HepG2 (cell line): ENCODE results near the gene SALL4. TPM values are rescaled to one million over a fixed set of nuclear protein-coding genes. Genes with fewer than 3 reads are reported as not detected.
"Not testable (repeated sequence)": the region's sequence is repeated elsewhere in the genome, so short reads cannot be mapped to it uniquely, and the experiment has no call there.

ENCODE experiments used
- ATAC-seq: fragments of 200-7000 bp; cut with Tn5 transposase; 3 replicates; pipeline ENCODE4 v1.9.1; 2020; ENCODE audit warnings: mild to moderate bottlenecking, moderate library complexity
- BruUV-seq: library from RNA; stranded (reverse); fragments of 400-500 nt; replicated peaks from 2 replicates; lab custom pipeline; 2021; lab: Mats Ljungman, UMichigan
- CTCF ChIA-PET: fragments of 300-600 bp; formaldehyde crosslinking; extraction: SDS; loops from one replicate; lab custom pipeline; 2021; ENCODE audit warnings: low total read pairs, inconsistent platforms, low intra/inter-chr PET ratio; lab: Yijun Ruan, JAX
- POLR2A ChIA-PET: fragments of 350-600 bp; sonication (Branson Sonifier 250); formaldehyde crosslinking; loops from one replicate; lab custom pipeline; 2020; ENCODE audit warnings: antibody characterized with exemption, inconsistent platforms; lab: Yijun Ruan, JAX
- DNase-seq: peaks from one replicate; pipeline ENCODE4 v3.0.0-alpha.2; 2015; ENCODE audit warnings: low spot score
- FAIRE-seq: peaks from 3 replicates; lab custom pipeline; 2011; peaks lifted over from hg19 to GRCh38; lab: Jason Lieb, UNC
- H2AFZ ChIP-seq: one replicate; pipeline ENCODE4 v1.6.1; 2011; ENCODE audit warnings: low read length, inconsistent platforms
- H3K27ac ChIP-seq: fragments of 300-600 bp; 3 replicates; pipeline ENCODE4 v1.8.0; 2011; ENCODE audit warnings: mixed run types, mild to moderate bottlenecking, mixed read lengths, low read length, inconsistent platforms; ENCODE audit not compliant: insufficient read depth; ENCODE audit errors: extremely low read length
- H3K27me3 ChIP-seq, 2 experiments: fragments of 200-600 bp in 1 of 2; 2 replicates in 1 of 2; 3 replicates in 1 of 2; pipeline versions ENCODE4 v1.6.0 to v1.8.0; 2011; ENCODE audit warnings: low read length in 2 of 2, mild to moderate bottlenecking in 2 of 2, moderate library complexity in 2 of 2, inconsistent platforms in 1 of 2; ENCODE audit not compliant: insufficient read depth in 2 of 2, control insufficient read depth in 1 of 2
- H3K36me3 ChIP-seq, 2 experiments: fragments of 200-600 bp in 1 of 2; replicated peaks in 1 of 2; 2 replicates in 1 of 2; 3 replicates in 1 of 2; pipeline versions ENCODE4 v1.5.1 to v1.8.0; 2011; ENCODE audit warnings: low read length in 2 of 2, inconsistent platforms in 1 of 2; ENCODE audit not compliant: insufficient read depth in 2 of 2, control insufficient read depth in 1 of 2
- H3K4me1 ChIP-seq: 2 replicates; pipeline ENCODE4 v1.5.1; 2012; ENCODE audit warnings: low read length, inconsistent platforms; ENCODE audit not compliant: insufficient read depth
- H3K4me2 ChIP-seq: 2 replicates; pipeline ENCODE4 v1.6.0; 2011; ENCODE audit warnings: low read depth, low read length, inconsistent platforms
- H3K4me3 ChIP-seq, 3 experiments: fragments of 200-600 bp in 1 of 3; sonication (generic), shearing (Covaris generic) in 1 of 3; replicated peaks in 1 of 3; 2 replicates each; pipeline ENCODE4 v1.5.1; 2011 to 2016; ENCODE audit warnings: low read length in 3 of 3, inconsistent platforms in 2 of 3, low read depth in 2 of 3, mild to moderate bottlenecking in 2 of 3, control low read depth in 1 of 3, mixed read lengths in 1 of 3; ENCODE audit not compliant: insufficient read depth in 1 of 3
- H3K79me2 ChIP-seq: one replicate; pipeline ENCODE4 v1.6.1; 2011; ENCODE audit warnings: low read length, inconsistent platforms; ENCODE audit not compliant: insufficient read depth
- H3K9ac ChIP-seq: 2 replicates; pipeline ENCODE4 v1.6.0; 2011; ENCODE audit warnings: mild to moderate bottlenecking, low read depth, low read length, inconsistent platforms; ENCODE audit not compliant: insufficient read depth
- H3K9me3 ChIP-seq: 2 replicates; pipeline ENCODE4 v1.5.1; 2012; ENCODE audit warnings: mild to moderate bottlenecking, low read length
- H4K20me1 ChIP-seq: 2 replicates; pipeline ENCODE4 v1.6.0; 2011; ENCODE audit warnings: inconsistent platforms, mild to moderate bottlenecking, low read length, moderate library complexity; ENCODE audit not compliant: insufficient read depth
- FOXP1 ChIP-seq, 2 experiments: fragments of 450-650 bp in 1 of 2; IDR thresholded peaks; 2 replicates each; pipeline ENCODE4 v1.6.1; 2017 to 2018; ENCODE audit warnings: antibody characterized with exemption in 1 of 2
- ZNF280D ChIP-seq: sonication (generic); formaldehyde crosslinking; IDR thresholded peaks from 2 replicates; pipeline ENCODE4 v1.5.1; 2020; ENCODE audit warnings: mild to moderate bottlenecking, missing genetic modification reagents
- ZNF543 ChIP-seq: sonication (generic); formaldehyde crosslinking; IDR thresholded peaks from 2 replicates; pipeline ENCODE4 v1.4.0; 2020; ENCODE audit warnings: mild to moderate bottlenecking, missing genetic modification reagents
- WGBS: methylation state at CpG from one replicate; pipeline ENCODE4 v1.1.6; 2017; ENCODE audit warnings: low lambda C conversion rate; 5-methylcytosine and 5-hydroxymethylcytosine counted together
- in situ Hi-C: cut with HindIII; loops from 2 replicates; pipeline ENCODE4 v1.10.0; 2017; ENCODE audit warnings: low pct_unique_long_range_greater_than_20kb; ENCODE audit not compliant: extremely low pct_ligation_motif_present
- intact Hi-C: fragments of 100-400 bp; cut with micrococcal nuclease; formaldehyde crosslinking; loops from one replicate; pipeline ENCODE4 v1.10.0; 2022; ENCODE audit not compliant: unreplicated experiment
- polyA plus RNA-seq, 8 experiments: library from polyadenylated mRNA; depleted of rRNA in 3 of 8; stranded (reverse) in 7 of 8; unstranded in 1 of 8; fragments of >200 nt; fragmentation: Illumina TruSeq in 4 of 8; extraction: Trizol in 4 of 8; gene quantifications; 2 replicates each; pipeline versions ENCODE4 v1.2.1 to v1.2.3, GENCODE V29; 2011 to 2016; ENCODE audit warnings: low read depth in 4 of 8, missing spikeins in 1 of 8, mixed read lengths in 1 of 8; ENCODE audit not compliant: insufficient read depth in 1 of 8
- total RNA-seq, 5 experiments: library from RNA; depleted of rRNA; stranded (reverse); fragments of >200 nt; fragmentation: Illumina TruSeq; extraction: Trizol; gene quantifications; 2 replicates each; pipeline ENCODE4 v1.2.3, GENCODE V29; 2016; ENCODE audit warnings: low read depth in 1 of 5

Gene SALL4
- total and polyA plus RNA-seq, 2 of the 13 experiments (the other 11 are each of a cell fraction or from before 2014, with no cell fraction given): 0.33 to 1.8 TPM

- WGBS: 97% methylated on average over 8 of the region's 8 CpGs
- H3K27me3 ChIP-seq; H4K20me1 ChIP-seq; FAIRE-seq; BruUV-seq; CTCF ChIA-PET; H3K27ac ChIP-seq; TF ChIP-seq FOXP1 (CRISPR knock-in tag; IDR thresholded peaks at IDR 0.05): not testable (repeated sequence)
- in situ Hi-C loops: loop anchor here (10.0 kb wide), 1 partner anchor 48 kb away; no protein-coding TSS in a partner anchor
- TF ChIP-seq ZNF543 (CRISPR knock-in tag): 0 out of 2 replicates have a peak, but pooled peaks have one; percentile 3
- TF ChIP-seq FOXP1 (IDR thresholded peaks at IDR 0.05): peak; percentile 86
- 0 out of 2 replicates have a peak, but pooled peaks have one; percentile 28 for TF ChIP-seq ZNF280D
- TF ChIP-seq, all 625 proteins: peak for 3; not testable (repeated sequence) for 622
- ATAC-seq, intact Hi-C loops, POLR2A ChIA-PET, H3K9ac ChIP-seq, H3K36me3 ChIP-seq, H3K4me3 ChIP-seq, H2AFZ ChIP-seq, DNase-seq, H3K9me3 ChIP-seq, H3K4me2 ChIP-seq: not testable (repeated sequence)
- H3K4me1 ChIP-seq: peaks cover 62% of the 10 kb centered on the region
- H3K79me2 ChIP-seq: peaks cover 20% of the 10 kb centered on the region
Observed at GRCh38 chr20:51753220-51753619, 49.1 kb downstream of the SALL4 start.
